ENCODE results near the gene LRRN1.
A peak's percentile ranks its signal among the peaks of the same experiment; 100 is the strongest.

The LRRN1 gene

DNA sequence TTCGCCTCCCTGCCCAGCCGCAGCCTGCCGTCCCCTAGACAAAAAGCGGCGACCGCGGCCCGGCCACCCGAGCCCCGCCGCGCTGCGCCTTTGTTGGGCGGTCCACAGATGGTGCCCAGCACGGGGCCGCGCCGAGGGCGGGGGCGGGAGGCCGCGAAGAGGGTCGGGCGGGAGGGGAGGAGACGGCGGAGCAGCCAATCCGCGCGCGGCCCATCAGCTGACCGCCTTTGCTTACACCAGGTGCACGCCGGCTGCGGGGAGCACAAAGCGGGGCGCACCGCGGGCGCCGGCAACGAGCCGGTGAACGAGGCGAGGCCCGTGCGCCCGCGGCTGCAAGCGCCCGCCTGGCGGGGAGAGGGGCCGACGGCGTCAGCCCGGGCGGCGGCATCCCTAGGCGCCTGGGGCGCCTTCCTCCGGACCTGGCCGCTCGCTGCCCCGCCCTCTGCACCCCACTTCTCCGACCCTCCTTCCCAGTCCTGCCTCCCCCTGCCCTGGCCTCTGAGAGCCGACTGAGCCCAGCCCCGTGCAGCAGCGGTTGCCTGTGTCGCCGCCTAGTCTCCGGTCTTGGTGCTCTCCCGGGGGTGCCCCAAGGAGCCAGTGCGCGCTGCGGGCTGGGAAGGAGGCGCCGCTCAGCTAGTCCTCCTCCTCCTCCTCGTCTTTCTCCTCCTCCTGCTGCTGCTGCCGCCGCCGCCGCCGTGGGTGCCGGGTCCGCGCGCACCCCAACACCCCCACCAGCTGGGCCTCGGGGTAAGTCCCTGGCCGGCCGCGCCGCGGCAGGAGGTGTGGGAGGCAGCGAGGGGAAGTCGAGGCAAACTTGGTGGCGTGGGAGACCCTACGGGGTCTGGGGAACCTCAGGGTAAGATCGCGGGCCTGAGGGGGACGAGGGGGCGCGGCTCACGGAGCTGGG, at the start of gene LRRN1:
Gene LRRN1 (plus strand): TSS at position 259 of the 907 bp plus-strand sequence. CDS start 45,211 bp downstream, outside the sequence.
- peak; percentile 83 for DNase-seq

DNA sequence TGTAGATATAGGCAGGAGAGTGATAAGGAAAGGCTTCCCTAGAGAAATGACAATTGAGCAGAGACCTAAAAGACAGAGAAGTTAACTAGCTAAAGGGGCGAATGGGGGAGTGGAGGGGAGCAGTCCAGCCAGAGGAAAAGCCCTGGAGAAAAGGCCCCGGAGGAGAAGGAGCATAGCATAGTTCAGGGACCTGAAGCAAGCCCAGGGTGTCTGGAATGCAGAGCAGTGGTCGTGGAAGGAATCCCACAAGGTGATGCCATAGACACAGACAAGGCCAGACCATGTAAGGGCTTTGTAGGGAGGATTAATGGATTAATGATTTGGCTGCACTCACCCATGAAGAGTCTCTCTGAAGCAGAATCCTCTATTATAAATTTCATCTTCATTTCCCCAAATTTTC, 45.8 kb upstream of the LRRN1 start:
- no peak for DNase-seq

DNA sequence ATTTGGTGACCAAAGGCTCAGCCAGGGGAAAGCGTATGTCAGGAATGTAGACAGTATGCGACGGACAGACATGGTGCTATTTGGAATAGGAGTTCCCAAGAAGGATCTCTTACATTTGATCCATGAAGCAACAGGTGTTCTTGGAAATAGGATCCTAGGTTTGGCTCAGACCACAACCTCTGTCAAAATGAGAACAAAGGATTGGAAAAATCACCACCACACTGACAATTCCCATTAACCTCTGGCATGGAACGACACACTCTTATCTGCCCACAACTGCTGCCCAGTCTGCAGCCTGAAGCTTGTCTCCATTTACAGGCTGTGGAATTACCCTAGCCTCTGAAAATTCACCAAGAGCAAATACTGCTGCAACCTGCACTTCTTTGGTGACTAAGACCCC, 33.6 kb upstream of the LRRN1 start:
- DNase-seq, result no peak

DNA sequence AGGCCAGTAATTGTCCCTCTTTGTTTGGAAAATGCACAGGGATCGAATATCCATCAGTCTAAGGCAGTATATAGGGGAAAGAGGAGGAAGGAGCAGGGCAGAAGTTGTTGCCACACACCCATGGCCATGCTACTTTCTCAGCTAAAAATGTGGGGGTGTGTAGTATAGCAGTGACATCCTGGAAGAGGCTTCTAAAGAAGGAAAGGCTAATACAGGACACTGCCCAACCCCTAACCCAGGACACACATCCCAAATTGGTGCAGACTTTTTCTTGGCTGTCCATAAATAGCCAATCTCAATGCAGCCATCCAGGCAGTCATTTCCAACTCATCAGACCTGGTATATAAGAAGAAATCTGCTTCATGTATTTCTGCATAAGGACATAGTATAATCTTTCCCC, 33.1 kb upstream of the LRRN1 start:
- DNase-seq, result no peak

DNA sequence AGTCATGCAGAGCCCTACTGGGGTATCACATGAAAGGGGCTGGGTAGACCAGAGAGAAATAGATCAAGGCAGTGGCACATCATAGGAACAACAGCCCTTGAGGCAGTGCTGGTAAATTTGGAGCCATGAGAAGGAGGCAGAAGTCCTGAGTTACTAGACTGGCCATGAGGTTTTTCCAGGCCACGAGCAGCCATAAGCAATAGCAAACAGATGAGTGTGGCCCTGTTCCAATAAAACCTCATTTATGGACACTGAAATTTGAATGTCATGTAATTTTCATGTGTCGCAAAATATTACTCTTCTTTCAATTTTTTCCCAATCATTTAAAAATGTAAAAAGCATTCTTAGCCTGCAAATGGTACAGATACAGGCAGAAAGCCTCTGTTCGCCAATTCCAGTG, 28.1 kb upstream of the LRRN1 start:
- no peak for DNase-seq

DNA sequence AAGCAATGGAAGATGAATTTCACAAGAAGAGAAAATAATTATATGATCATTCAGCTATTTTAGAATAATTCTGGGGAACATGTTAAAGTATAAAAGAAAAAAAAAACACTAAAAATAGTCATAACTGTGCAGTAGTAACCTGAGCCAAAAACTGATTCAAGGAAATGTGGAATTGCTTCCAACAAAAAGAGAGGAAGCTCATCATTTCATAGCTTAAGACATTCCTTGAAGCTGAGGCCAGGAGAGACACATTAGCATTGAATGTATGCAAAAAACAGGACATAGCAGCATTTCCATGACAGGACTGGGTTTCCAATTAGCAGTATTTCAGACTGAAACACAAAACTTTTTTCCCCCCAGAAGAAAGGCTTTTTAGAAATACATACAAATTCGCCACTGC, 27.7 kb upstream of the LRRN1 start:
- DNase-seq, result no peak

DNA sequence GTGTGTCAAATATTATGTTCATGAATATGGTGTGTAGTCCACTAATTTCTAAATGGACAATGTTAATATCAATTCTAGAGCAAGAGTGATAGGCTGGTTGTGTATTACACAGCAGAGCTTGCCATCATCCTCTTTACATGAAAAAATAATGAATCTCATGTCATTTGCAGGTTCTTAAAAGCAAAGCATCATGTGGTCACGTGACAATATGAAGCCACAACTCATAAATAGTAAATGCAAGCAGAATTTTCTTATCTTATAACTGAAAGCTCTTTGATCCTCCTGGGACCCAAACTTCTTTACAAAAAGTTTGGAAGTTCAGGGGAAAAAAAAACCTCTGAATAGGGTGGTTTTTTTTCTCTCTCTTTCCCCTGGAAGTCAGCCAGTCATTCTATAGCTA, 26.9 kb upstream of the LRRN1 start:
- DNase-seq, result no peak

DNA sequence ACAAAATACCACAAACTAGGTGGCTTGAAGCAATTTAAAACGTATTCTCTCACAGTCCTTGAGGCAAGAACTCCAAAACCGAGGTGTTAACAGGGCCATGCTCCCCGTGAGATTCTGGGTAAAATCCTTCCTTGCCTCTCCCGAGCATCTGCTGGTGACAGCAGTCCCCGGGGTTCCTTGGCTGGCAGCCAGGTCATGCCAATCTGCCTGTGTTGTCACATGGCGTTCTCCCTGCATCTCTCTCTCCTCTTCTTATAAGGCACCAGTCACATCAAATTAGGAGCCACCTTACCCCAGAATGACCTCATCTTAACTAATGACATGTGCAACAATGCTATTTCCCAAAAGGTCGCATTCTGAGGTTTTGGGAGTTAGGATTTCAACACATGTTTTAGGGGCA, 26.3 kb upstream of the LRRN1 start:
- no peak for DNase-seq

DNA sequence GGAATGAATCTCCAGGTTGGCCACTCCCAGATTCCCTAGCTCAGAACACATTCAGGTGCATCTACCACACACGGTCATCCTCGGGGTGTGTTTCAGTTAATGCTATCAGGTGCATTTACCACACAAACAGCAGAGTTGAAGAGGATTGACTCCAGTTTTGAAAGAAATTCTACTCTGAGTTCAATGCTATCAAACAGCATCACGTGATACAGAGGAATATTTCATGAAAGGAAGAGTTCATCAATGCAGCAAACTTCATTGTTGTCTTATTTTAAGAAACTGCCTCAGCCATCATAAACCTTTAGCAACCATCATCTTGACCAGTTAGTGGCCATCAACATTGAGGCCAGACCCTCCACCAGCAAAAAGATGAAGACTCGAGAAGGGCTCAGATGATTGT, 22.6 kb upstream of the LRRN1 start:
- no peak for DNase-seq

DNA sequence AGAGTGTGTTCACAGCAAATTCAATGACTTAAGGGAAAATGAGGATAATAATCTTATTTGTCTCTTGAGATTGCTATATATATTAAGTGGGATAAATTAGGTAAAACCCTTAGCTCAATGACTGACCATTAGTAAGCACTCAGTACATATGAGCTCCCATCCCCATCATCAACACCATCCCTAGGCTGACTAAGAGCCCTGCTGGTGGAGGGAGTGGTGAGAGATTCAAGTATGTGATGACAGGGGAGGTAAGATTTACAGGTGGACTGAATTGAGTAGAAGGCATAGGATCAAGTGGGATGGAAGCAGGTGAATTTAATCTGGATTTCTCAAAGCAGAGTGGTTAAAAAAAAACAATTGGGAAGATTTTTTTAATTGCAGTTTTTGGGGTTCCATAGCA, 21.0 kb upstream of the LRRN1 start:
- DNase-seq, result no peak

DNA sequence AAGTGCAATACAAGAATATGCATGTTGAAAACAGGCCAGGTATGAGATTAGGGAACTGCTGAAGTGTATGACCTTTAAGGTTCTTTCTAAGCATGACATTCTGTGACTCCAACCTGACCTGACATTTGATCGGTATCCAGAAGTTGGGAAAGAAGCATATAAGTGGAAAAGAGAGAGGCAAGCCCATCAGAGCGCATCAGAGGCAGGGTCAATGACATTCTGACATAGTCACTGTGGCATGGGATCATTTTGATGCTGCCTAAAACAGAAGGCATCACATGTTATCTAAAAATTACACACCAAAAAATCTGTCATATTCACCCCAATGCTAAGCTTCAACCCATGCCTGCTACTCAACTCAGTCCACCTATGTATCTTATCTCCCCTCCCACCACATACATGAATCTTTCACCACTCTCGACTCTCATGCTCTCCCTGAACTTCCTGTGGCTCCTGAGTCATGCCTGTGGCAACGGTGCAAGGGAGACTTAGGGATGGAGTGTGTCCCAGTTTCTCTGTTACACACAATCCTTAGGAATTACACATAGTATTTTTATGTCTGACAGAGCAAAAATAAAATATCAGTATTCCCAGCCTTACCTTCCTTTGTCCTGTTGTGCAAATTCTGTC, 20.5 kb upstream of the LRRN1 start:
- DNase-seq, result no peak

DNA sequence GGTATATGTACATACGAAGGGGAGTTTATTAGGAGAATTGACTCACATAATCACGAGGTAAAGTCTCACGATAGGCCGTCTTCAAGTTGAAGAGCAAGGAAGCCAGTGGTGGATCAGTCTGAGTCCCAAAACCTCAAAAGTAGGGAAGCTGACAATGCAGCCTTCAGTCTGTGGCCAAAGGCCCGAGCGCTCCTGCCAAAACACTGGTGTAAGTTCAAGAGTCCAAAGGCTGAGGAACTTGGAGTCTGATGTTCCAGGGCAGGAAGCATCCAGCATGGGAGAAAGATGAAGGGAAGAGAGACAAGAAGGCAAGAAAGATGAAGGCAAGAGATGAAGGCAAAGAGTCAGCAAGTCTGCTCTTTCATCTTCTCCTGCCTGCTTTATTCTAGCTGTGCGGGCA, 16.8 kb upstream of the LRRN1 start:
- DNase-seq, result no peak

DNA sequence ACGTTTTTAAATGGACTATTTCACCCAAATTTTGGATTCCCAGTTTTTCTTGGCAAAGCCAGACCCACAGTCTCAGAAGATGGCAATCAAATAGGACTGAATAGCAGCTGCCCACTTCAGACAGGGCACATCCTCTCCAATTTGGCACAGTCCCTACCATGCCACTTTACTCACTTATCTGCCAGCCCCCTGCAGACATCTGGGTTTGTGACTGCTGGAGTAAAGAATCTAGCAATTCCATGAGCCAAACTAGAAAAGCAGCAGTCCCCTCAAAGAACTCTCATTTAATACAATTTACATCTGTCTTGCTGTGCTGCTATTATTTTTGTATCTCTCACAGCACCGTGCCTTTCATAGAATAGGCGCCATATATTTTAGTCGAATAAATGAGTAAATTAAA, 16.0 kb upstream of the LRRN1 start:
- no peak for DNase-seq

DNA sequence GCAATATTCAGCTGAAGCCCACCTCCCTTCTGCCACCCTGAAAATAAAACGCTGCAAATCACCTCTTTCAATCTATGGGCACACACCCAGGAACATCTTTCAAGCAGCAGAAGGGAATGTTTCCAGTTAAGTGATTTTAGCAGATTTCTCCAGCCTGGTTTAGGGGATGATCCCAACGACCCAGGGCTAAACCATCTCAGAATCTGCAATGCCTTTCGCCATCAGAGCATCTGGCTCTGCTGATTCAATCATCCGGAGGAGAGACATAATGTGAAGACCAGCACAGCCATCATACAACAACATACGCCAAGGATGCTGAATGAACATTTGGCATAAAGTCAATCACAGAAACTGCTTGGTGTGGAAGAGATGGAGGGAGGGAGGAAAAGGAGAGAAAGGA, 15.5 kb upstream of the LRRN1 start:
- no peak for DNase-seq

DNA sequence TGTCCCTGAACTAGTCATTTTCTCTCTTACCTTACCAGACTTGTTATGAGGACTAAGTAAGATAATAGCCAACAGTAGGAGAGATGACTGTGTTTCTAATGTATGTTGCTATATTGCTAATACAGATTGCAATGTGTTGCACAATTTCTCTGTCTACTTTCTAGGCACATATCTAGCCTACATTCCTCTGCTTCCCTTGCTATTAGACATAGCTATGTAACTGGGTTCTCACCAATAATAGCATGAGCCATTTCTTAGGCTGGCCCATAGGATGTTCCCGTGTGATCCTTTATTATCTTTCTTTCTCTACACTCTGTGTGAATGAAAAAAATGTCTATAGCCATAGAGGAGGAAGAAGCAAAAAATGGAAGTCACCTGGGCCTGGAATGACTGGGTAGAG, 6.8 kb upstream of the LRRN1 start:
- DNase-seq, result no peak

DNA sequence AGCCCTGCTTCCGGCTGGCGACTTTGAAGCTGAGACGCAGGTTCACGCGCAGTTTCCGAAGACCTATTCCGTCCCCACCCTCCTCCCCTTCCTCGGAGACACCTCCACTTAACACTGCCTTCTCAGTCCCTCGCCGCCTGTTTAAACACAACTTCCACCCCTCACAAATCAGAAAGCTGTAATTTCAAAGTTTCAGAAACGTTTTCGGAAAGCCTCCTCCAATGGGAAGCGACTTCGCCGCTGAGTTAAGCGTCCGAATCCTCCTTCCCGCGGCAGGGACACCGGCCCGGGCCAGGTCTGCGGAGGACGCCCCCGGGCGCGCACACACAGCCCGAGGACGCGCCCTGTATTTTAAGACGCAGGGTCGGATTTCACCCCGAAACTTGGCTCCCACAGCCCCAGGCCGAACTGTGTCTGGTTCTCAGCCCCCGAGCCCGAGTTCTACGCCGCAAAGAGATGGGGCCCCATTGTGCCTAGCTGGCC, 559 bp upstream of the LRRN1 start:
- DNase-seq, result peak; percentile 79

DNA sequence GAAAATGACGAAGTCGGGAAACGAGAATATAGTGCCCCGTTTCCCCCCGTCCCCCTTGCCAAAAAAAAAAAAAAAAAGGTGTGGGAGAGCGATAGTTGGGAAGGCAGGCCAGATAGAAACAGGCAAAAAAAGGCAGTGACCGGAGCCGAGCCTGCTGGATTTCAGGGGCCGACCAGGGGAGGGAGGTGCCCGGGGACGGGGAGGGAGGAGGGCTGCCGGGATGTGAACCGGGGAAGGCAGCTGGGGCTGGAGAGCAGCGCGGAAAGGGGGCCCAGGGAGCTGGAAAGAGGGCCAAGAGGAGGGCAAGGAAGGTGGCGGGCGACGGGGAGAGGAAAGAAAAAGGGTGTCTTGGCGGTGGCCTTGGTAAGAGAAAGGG, 837 bp downstream of the LRRN1 start:
- peak; percentile 72 for DNase-seq

DNA sequence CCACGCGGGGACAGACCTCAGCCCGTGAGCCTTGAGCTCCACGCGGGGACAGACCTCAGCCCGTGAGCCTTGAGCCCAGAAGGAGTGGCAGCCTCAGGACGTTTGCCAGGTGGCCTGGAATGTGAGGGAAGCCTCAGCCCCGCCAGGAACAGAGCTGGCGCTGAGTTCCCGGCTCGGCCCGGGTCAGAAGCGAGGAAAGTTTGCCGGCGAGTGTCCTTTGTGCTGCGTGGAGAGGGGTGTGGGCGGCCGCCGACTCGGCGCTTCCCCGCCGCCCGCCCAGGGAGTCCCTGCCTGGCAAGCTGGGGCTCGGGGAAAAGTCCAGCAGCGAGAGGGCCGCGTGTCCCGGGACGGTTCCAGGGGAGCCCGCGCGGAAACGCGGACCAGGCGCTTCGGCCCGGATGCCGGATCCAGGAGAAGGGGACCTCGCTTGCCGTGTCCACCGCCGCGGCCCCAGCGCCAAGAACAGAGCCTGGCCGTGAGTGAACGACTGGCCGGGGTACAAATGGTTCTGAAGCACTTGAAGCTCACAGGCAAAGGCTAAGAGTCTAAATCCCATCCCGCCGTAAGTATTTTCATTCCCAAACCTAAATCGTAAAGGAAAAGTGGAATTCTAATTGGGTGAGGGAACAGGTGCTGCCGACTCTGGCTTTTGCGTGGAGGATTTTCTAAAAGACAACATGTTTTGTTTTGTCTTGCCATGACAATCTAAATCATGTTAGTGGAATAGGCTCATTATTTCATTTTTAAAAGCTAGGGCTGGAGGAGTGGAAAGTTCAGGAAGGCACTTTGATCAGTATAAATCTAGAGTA, 1.7 kb downstream of the LRRN1 start:
- peak; percentile 64 for DNase-seq

DNA sequence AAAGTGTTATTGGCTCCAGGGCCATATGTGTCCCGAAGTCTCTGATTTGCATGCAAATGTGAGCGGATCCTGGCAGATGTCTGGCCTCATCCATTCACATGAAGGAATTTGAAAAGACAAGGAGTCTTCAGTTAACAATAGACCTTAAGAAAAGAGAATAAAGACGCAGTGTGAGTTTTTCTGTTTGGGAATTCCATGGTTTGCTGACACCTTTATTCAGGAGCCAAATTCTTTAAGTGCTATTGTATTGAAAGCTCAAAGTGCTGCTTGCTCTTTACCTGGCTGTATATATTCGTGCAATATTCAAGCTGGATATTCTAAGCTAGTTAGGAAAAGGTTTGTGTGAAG, 2.2 kb downstream of the LRRN1 start:
- DNase-seq, result no peak

DNA sequence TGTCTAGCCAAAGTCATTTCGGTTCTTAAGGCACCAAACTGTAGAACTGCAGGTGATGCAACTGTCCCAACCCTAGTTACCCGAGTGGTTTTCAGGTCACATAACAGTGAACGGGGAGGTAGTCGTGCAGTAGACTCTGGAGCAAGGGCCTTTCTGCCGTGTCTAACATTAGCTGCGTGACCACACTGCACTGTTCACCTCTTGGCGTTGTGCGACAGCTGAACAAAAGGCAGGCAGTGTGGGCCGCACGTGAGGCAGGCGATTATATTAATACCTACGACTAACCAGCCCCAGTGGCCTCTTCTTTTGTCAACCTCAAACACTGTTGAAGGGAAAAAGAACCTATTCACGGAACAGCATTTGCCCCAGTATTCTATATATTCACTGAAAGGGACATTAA, 2.8 kb downstream of the LRRN1 start:
- DNase-seq, result no peak

DNA sequence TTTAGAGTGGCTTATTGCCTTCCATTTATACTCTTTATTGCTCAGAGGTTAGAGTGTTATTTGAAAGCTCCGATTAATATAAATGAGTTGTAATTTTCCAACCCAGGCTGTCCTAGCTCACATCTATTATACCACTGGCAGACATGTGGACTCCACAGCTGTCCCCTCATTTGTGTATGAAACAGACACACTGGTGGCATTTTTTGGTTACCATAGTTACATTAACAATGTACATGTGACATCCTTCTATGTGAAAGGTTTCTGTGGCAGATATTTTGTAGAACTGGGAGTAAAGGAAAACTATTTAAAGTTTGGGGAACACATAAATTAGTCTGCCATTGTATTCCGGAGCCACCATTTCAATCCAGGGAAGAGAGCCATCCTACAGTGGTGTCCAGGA, 5.3 kb downstream of the LRRN1 start:
- DNase-seq, result no peak

DNA sequence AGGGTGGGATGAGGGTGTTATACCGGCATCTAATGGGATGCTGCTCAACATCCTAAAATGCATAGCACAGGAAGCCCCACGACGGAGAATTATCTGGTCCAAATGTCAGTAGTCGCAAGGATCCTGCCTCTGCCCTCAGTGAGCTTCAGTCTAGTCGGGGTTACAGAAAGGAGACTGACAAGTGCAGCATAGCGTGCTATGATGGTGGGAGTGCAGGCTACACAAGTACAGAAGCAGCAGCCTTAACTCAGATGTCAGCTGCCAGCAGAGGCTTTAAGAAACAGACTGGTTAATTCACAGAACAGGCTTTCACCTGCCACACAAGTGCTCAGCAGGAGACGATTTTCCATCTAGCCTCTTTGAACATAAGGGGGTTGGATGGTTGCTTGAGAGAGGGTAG, 6.9 kb downstream of the LRRN1 start:
- DNase-seq, result no peak

DNA sequence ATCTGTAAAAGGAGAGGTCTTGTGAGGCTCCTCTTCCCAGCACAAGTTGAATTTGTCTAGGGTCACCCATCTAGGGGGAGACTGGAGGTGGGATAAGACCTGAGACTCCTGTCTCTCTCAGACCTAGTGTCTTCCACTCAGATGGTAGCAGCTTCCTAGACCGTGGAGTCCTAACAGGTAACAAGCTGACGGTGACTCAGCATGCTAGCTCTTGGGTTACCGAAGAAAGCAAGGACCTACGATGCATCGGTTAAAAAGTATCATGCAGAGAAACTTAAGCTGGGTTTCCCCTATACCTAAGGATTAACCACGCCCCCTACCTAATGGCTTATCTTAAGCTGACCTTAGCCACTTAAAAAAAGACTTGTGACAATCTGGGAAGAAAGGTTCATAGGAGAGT, 7.6 kb downstream of the LRRN1 start:
- DNase-seq, result no peak

DNA sequence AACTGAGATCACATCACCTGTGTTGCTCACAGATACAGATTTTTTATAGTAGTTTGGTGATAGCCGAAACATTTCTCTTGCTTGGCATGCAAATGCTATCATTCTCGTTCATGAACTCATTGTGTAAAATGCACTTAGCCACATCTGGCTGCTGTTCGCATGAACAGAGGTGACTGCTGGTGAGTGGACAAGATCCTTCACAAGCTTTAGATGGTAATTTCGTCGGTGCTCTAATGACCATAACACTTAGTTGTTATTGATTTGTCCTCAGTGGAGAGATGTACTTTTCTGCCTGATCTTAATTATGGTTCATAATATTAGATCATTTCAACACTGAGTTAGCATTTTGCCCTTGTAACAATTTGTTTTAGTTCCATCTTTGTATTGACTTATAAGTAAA, 13.8 kb downstream of the LRRN1 start:
- DNase-seq, result no peak

Data from activated CD8-positive, alpha-beta memory T cell treated with anti-CD3 and anti-CD28 coated beads for 24 hours (primary cell).